DMS79 treated with DMSO at 0.1 percent for 48 hours (cell line): ENCODE results near the gene CLDN16.

ENCODE experiments used
- DNase-seq: peaks from one replicate; lab custom pipeline; 2025; lab: John Stamatoyannopoulos, UW

CLDN16 gene

GRCh38 chr3:190442240-190442639 is 54.3 kb downstream of the CLDN16 start:
- no peak for DNase-seq

GRCh38 chr3:190443257-190443656 is 55.3 kb downstream of the CLDN16 start:
- no peak for DNase-seq

GRCh38 chr3:190444006-190444405 is 56.0 kb downstream of the CLDN16 start:
- DNase-seq, result no peak

- DNase-seq, result no peak
These were observed 56.7 kb downstream of the CLDN16 start for GRCh38 chr3:190444576-190445145.

- no peak for DNase-seq
These were observed 58.8 kb downstream of the CLDN16 start for GRCh38 chr3:190446573-190447279.

- no peak for DNase-seq
These were observed 60.3 kb downstream of the CLDN16 start for GRCh38 chr3:190448256-190448655.

- DNase-seq, result no peak
These were observed 61.8 kb downstream of the CLDN16 start, which contains the start of gene TMEM207 for GRCh38 chr3:190449801-190450200. Gene TMEM207 (minus strand): TSS chr3:190449901. CDS start chr3:190449809, 92 bp downstream.

- DNase-seq, result no peak
These were observed 67.9 kb downstream of the CLDN16 start for GRCh38 chr3:190455828-190456227.

- no peak for DNase-seq
These were observed 68.8 kb downstream of the CLDN16 start for GRCh38 chr3:190456770-190457169.

- no peak for DNase-seq
These were observed 70.1 kb downstream of the CLDN16 start for GRCh38 chr3:190458040-190458439.
